Glutamatergic neuron (in vitro differentiated cells): ENCODE data around the gene MAN2A1. TPM values are rescaled to one million over a fixed set of nuclear protein-coding genes. Genes with fewer than 3 reads are reported as not detected.
"Not testable (repeated sequence)": the region's sequence is repeated elsewhere in the genome, so short reads cannot be mapped to it uniquely, and the experiment has no call there.

Source experiments
- DNase-seq: peaks from one replicate; pipeline ENCODE4 v3.0.0; 2022
- H3K27ac Mint-ChIP-seq: one replicate; pipeline ENCODE4 v1.8.0; 2020; ENCODE audit warnings: mild to moderate bottlenecking, mixed read lengths, inconsistent platforms; ENCODE audit not compliant: unreplicated experiment
- H3K27me3 Mint-ChIP-seq: one replicate; pipeline ENCODE4 v1.8.0; 2020; ENCODE audit warnings: mild to moderate bottlenecking, moderate library complexity, mixed read lengths, inconsistent platforms; ENCODE audit not compliant: unreplicated experiment
- H3K36me3 Mint-ChIP-seq: one replicate; pipeline ENCODE4 v1.8.0; 2020; ENCODE audit warnings: mild to moderate bottlenecking, mixed read lengths, inconsistent platforms; ENCODE audit not compliant: unreplicated experiment
- H3K4me1 Mint-ChIP-seq: one replicate; pipeline ENCODE4 v1.8.0; 2020; ENCODE audit warnings: mild to moderate bottlenecking, low read depth, mixed read lengths, inconsistent platforms; ENCODE audit not compliant: unreplicated experiment
- H3K4me3 Mint-ChIP-seq: one replicate; pipeline ENCODE4 v1.8.0; 2020; ENCODE audit warnings: mild to moderate bottlenecking, mixed read lengths, inconsistent platforms; ENCODE audit not compliant: unreplicated experiment
- H3K9me3 Mint-ChIP-seq: one replicate; pipeline ENCODE4 v1.8.0; 2020; ENCODE audit warnings: mild to moderate bottlenecking, moderate library complexity, mixed read lengths, inconsistent platforms; ENCODE audit not compliant: unreplicated experiment
- CTCF ChIP-seq: fragments of 200-600 bp; sonication (generic); IDR thresholded peaks from one replicate; pipeline ENCODE4 v1.5.0; 2021; ENCODE audit not compliant: partially characterized antibody, unreplicated experiment
- total RNA-seq: library from RNA; stranded (reverse); fragmentation: NEBNext Ultra II Directional; extraction: Animal tissue kit (Norgen Biotek cat#: 25700); gene quantifications from one replicate; pipeline ENCODE4 v1.2.1, GENCODE V29; 2021; ENCODE audit not compliant: unreplicated experiment

Gene MAN2A1
- total RNA-seq, 1 donor from 2014 or later: 90.8 TPM

- peak overlapping the region; percentile 17 for H3K27ac Mint-ChIP-seq
- H3K9me3 Mint-ChIP-seq: no peaks in the 10 kb centered on the region
- peaks cover 9% of the 10 kb centered on the region for H3K36me3 Mint-ChIP-seq
- no peak for DNase-seq
- no peak overlapping the region for H3K4me3 Mint-ChIP-seq
- no peaks in the 10 kb centered on the region for H3K4me1 Mint-ChIP-seq
- TF ChIP-seq CTCF: no peak
- H3K27me3 Mint-ChIP-seq: no peaks in the 10 kb centered on the region
Measured at GRCh38 chr5:109759306-109759705, 69.6 kb downstream of the MAN2A1 start.

DNA sequence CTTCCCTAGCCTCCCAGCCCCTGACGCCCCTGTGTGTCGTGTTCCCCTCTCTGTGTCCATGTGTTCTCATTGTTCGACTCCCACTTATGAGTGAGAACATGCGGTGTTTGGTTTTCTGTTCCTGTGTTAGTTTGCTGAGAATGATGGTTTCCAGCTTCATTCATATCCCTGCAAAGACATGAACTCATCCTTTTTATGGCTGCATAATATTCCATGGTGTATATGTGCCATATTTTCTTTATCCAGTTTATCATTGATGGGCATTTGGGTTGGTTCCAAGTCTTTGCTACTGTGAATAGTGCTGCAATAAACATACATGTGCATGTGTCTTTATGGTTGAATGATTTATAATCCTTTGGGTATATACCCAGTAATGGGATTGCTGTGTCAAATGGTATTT, 70.4 kb downstream of the MAN2A1 start:
- not testable (repeated sequence) for H3K27ac Mint-ChIP-seq, H3K4me1 Mint-ChIP-seq, H3K36me3 Mint-ChIP-seq, DNase-seq, H3K27me3 Mint-ChIP-seq, H3K9me3 Mint-ChIP-seq, H3K4me3 Mint-ChIP-seq

- no peak for TF ChIP-seq CTCF
- no peak for DNase-seq
- Mint-ChIP-seq H3K9me3 (no peaks in the 10 kb centered on the region), H3K4me1 (no peaks in the 10 kb centered on the region), H3K36me3 (peaks cover 9% of the 10 kb centered on the region), H3K27ac (no peak overlapping the region), H3K27me3 (no peaks in the 10 kb centered on the region), H3K4me3 (no peak overlapping the region)
Measured at GRCh38 chr5:109762821-109763220, 73.1 kb downstream of the MAN2A1 start.

DNA sequence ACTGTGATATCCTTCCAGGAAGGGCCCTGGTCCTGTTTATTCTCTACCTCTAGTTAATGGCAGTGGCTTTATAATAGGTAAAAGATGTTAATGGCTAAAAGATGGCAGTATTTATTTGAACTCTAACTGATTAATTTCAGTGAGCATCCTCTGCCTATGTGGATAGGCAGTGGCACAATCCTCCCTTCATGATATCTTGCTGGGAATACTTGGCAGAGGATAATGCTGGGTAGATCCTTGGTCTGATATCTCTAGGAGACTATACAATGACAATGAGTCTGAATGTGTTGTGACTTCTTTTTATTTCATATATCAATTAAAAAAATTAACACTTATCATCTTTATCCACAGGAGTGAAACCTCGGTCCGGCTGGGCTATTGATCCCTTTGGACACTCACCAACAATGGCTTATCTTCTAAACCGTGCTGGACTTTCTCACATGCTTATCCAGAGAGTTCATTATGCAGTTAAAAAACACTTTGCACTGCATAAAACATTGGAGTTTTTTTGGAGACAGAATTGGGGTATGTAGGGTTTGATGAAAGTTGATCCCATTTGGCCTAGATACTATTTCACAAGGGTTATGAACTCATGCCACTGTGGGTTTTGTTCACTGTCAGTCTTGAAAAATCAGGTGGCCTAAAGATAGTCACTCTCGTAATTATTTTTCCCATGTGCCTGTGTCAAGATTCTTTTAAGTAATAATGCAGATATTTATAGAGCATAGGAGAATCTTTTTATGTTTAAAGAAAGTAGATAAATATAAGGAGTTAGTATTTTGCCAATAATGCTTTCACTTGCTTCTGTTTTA, 77.7 kb downstream of the MAN2A1 start:
- DNase-seq: no peak
- no peak overlapping the region for H3K27ac Mint-ChIP-seq
- H3K9me3 Mint-ChIP-seq: peaks cover 1% of the 10 kb centered on the region
- no peak overlapping the region for H3K4me3 Mint-ChIP-seq
- no peak for TF ChIP-seq CTCF
- H3K4me1 Mint-ChIP-seq: peaks cover 1% of the 10 kb centered on the region
- H3K36me3 Mint-ChIP-seq: no peaks in the 10 kb centered on the region
- no peaks in the 10 kb centered on the region for H3K27me3 Mint-ChIP-seq

- H3K4me3 Mint-ChIP-seq: no peak overlapping the region
- DNase-seq: no peak
Measured at GRCh38 chr5:109767997-109768396, 78.3 kb downstream of the MAN2A1 start.

More at GRCh38 chr5:109767997-109768396, 78.3 kb downstream of the MAN2A1 start:
- no peaks in the 10 kb centered on the region for H3K36me3 Mint-ChIP-seq
- H3K4me1 Mint-ChIP-seq: peaks cover 1% of the 10 kb centered on the region
- TF ChIP-seq CTCF: no peak
- H3K27ac Mint-ChIP-seq: peak overlapping the region; percentile 19
- H3K9me3 Mint-ChIP-seq: peaks cover 1% of the 10 kb centered on the region
- no peaks in the 10 kb centered on the region for H3K27me3 Mint-ChIP-seq
